IPS-20b (cell line): ENCODE data around the gene KCNIP4.

Source experiments
- H3K27ac ChIP-seq: one replicate; pipeline ENCODE4 v1.5.1; 2013; ENCODE audit warnings: low read length
- H3K27me3 ChIP-seq: 2 replicates; pipeline ENCODE4 v1.6.1; 2013; ENCODE audit warnings: mild to moderate bottlenecking, low read length, inconsistent platforms; ENCODE audit not compliant: insufficient read depth
- H3K36me3 ChIP-seq: 2 replicates; pipeline ENCODE4 v1.6.1; 2013; ENCODE audit warnings: low read depth, mild to moderate bottlenecking, inconsistent platforms, low read length, moderate library complexity; ENCODE audit not compliant: insufficient read depth
- H3K4me1 ChIP-seq: 2 replicates; pipeline ENCODE4 v1.6.1; 2013; ENCODE audit warnings: mild to moderate bottlenecking, control low read depth, inconsistent platforms, low read length, moderate library complexity; ENCODE audit not compliant: insufficient read depth
- H3K4me3 ChIP-seq: 2 replicates; pipeline ENCODE4 v1.5.1; 2013; ENCODE audit warnings: mild to moderate bottlenecking, low read length, inconsistent platforms
- H3K9ac ChIP-seq: 2 replicates; pipeline ENCODE4 v1.6.1; 2013; ENCODE audit warnings: low read depth, mild to moderate bottlenecking, inconsistent platforms, low read length, moderate library complexity
- H3K9me3 ChIP-seq: 2 replicates; pipeline ENCODE4 v1.6.1; 2013; ENCODE audit warnings: mild to moderate bottlenecking, low read depth, low read length, inconsistent platforms; ENCODE audit not compliant: insufficient read depth

KCNIP4 gene

GRCh38 chr4:21002976-21003375 is 945.6 kb downstream of the KCNIP4 start:
- no peak overlapping the region for H3K4me3 ChIP-seq
- no peaks in the 10 kb centered on the region for H3K4me1 ChIP-seq
- no peaks in the 10 kb centered on the region for H3K9me3 ChIP-seq
- H3K27me3 ChIP-seq, result no peaks in the 10 kb centered on the region
- no peak overlapping the region for H3K9ac ChIP-seq
- H3K36me3 ChIP-seq, result no peaks in the 10 kb centered on the region
- H3K27ac ChIP-seq, result no peak overlapping the region

GRCh38 chr4:21002286-21002685 is 946.3 kb downstream of the KCNIP4 start:
- Histone ChIP-seq H3K4me1 (no peaks in the 10 kb centered on the region), H3K27ac (no peak overlapping the region), H3K4me3 (no peak overlapping the region), H3K27me3 (no peaks in the 10 kb centered on the region), H3K9ac (no peak overlapping the region), H3K9me3 (no peaks in the 10 kb centered on the region), H3K36me3 (no peaks in the 10 kb centered on the region)

- Histone ChIP-seq H3K36me3 (no peaks in the 10 kb centered on the region), H3K9ac (no peak overlapping the region), H3K4me1 (no peaks in the 10 kb centered on the region), H3K4me3 (no peak overlapping the region), H3K9me3 (no peaks in the 10 kb centered on the region), H3K27me3 (no peaks in the 10 kb centered on the region), H3K27ac (no peak overlapping the region)
Observed at GRCh38 chr4:21001490-21001889, 947.1 kb downstream of the KCNIP4 start.

- no peaks in the 10 kb centered on the region for H3K27me3 ChIP-seq
- no peak overlapping the region for H3K4me3 ChIP-seq
Observed at GRCh38 chr4:20997886-20998285, 950.7 kb downstream of the KCNIP4 start.

GRCh38 chr4:20995610-20996009 is 953.0 kb downstream of the KCNIP4 start:
- H3K4me1 ChIP-seq, result no peaks in the 10 kb centered on the region
- H3K9ac ChIP-seq, result no peak overlapping the region
- H3K36me3 ChIP-seq, result no peaks in the 10 kb centered on the region
- H3K27ac ChIP-seq, result no peak overlapping the region
- no peaks in the 10 kb centered on the region for H3K27me3 ChIP-seq
- no peaks in the 10 kb centered on the region for H3K9me3 ChIP-seq
- H3K4me3 ChIP-seq, result no peak overlapping the region

More at GRCh38 chr4:20997886-20998285, 950.7 kb downstream of the KCNIP4 start:
- Histone ChIP-seq H3K4me1 (no peaks in the 10 kb centered on the region), H3K36me3 (no peaks in the 10 kb centered on the region), H3K9ac (no peak overlapping the region), H3K9me3 (no peaks in the 10 kb centered on the region), H3K27ac (no peak overlapping the region)

- Histone ChIP-seq H3K27ac (no peak overlapping the region), H3K36me3 (no peaks in the 10 kb centered on the region), H3K9me3 (no peaks in the 10 kb centered on the region), H3K4me1 (no peaks in the 10 kb centered on the region), H3K27me3 (no peaks in the 10 kb centered on the region), H3K9ac (no peak overlapping the region), H3K4me3 (no peak overlapping the region)
Observed at GRCh38 chr4:20995015-20995414, 953.6 kb downstream of the KCNIP4 start.

- Histone ChIP-seq H3K4me3 (no peak overlapping the region), H3K4me1 (0 out of 2 replicates have a peak, but pooled peaks cover 1% of the 10 kb centered on the region), H3K27me3 (no peaks in the 10 kb centered on the region), H3K9me3 (no peaks in the 10 kb centered on the region), H3K36me3 (no peaks in the 10 kb centered on the region), H3K27ac (no peak overlapping the region), H3K9ac (no peak overlapping the region)
Observed at GRCh38 chr4:20992002-20992401, 956.6 kb downstream of the KCNIP4 start.

GRCh38 chr4:20987191-20987590 is 961.4 kb downstream of the KCNIP4 start:
- Histone ChIP-seq H3K36me3 (no peaks in the 10 kb centered on the region), H3K4me1 (peaks cover 17% of the 10 kb centered on the region; the same call in 1 of the 2 replicates), H3K27ac (no peak overlapping the region), H3K9ac (no peak overlapping the region), H3K9me3 (no peaks in the 10 kb centered on the region), H3K4me3 (no peak overlapping the region), H3K27me3 (peaks cover 30% of the 10 kb centered on the region)

- Histone ChIP-seq H3K27ac (no peak overlapping the region), H3K9me3 (no peaks in the 10 kb centered on the region), H3K4me3 (peak overlapping the region; percentile 59; the same call in 1 of the 2 replicates), H3K36me3 (no peaks in the 10 kb centered on the region), H3K4me1 (peaks cover 17% of the 10 kb centered on the region; the same call in 1 of the 2 replicates), H3K27me3 (peaks cover 30% of the 10 kb centered on the region), H3K9ac (peak overlapping the region; percentile 49)
Observed at GRCh38 chr4:20984576-20984836, 964.1 kb downstream of the KCNIP4 start.

- Histone ChIP-seq H3K4me1 (peaks cover 17% of the 10 kb centered on the region; the same call in 1 of the 2 replicates), H3K9me3 (no peaks in the 10 kb centered on the region), H3K27ac (no peak overlapping the region), H3K4me3 (peak overlapping the region; percentile 59), H3K9ac (peak overlapping the region; percentile 49), H3K36me3 (no peaks in the 10 kb centered on the region), H3K27me3 (peaks cover 30% of the 10 kb centered on the region)
Observed at GRCh38 chr4:20983763-20984575, 964.6 kb downstream of the KCNIP4 start.

GRCh38 chr4:20982544-20982943 is 966.0 kb downstream of the KCNIP4 start:
- peaks cover 30% of the 10 kb centered on the region for H3K27me3 ChIP-seq

GRCh38 chr4:20960291-20960690 is 988.3 kb downstream of the KCNIP4 start:
- Histone ChIP-seq H3K9me3 (no peaks in the 10 kb centered on the region), H3K4me1 (no peaks in the 10 kb centered on the region), H3K27ac (no peak overlapping the region), H3K36me3 (no peaks in the 10 kb centered on the region), H3K9ac (no peak overlapping the region), H3K27me3 (no peaks in the 10 kb centered on the region), H3K4me3 (no peak overlapping the region)

More at GRCh38 chr4:20982544-20982943, 966.0 kb downstream of the KCNIP4 start:
- no peaks in the 10 kb centered on the region for H3K36me3 ChIP-seq
- H3K27ac ChIP-seq, result no peak overlapping the region
- no peaks in the 10 kb centered on the region for H3K9me3 ChIP-seq
- peaks cover 17% of the 10 kb centered on the region; the same call in 1 of the 2 replicates for H3K4me1 ChIP-seq
- no peak overlapping the region for H3K4me3 ChIP-seq
- H3K9ac ChIP-seq, result no peak overlapping the region
